CD1c-positive myeloid dendritic cell (primary cell): ENCODE measurements around the gene LRRC28.

Source experiments
- DNase-seq: peaks from one replicate; pipeline ENCODE4 v3.0.0-alpha.2; 2016; ENCODE audit errors: extremely low spot score

LRRC28 gene

GRCh38 chr15:99341786-99342185, 90.5 kb downstream of the LRRC28 start:
- peak; percentile 11 for DNase-seq

- no peak for DNase-seq
These were observed 91.9 kb downstream of the LRRC28 start for GRCh38 chr15:99343208-99343607.

- no peak for DNase-seq
These were observed 92.7 kb downstream of the LRRC28 start for GRCh38 chr15:99343881-99344551.

GRCh38 chr15:99344639-99345038, 93.4 kb downstream of the LRRC28 start:
- DNase-seq = no peak

- DNase-seq = no peak
These were observed 94.0 kb downstream of the LRRC28 start for GRCh38 chr15:99345242-99345641.

- no peak for DNase-seq
These were observed 94.7 kb downstream of the LRRC28 start for GRCh38 chr15:99345832-99346462.

GRCh38 chr15:99347574-99347973, 96.3 kb downstream of the LRRC28 start:
- DNase-seq = no peak

- DNase-seq = no peak
These were observed 97.1 kb downstream of the LRRC28 start for GRCh38 chr15:99348412-99348811.

GRCh38 chr15:99350408-99350807, 99.1 kb downstream of the LRRC28 start:
- DNase-seq = no peak

- no peak for DNase-seq
These were observed 108.5 kb downstream of the LRRC28 start for GRCh38 chr15:99359769-99360168.

GRCh38 chr15:99361545-99362185, 110.4 kb downstream of the LRRC28 start:
- no peak for DNase-seq

- no peak for DNase-seq
These were observed 114.0 kb downstream of the LRRC28 start for GRCh38 chr15:99365242-99365641.

- no peak for DNase-seq
These were observed 114.7 kb downstream of the LRRC28 start for GRCh38 chr15:99366013-99366412.

- DNase-seq = no peak
These were observed 117.5 kb downstream of the LRRC28 start for GRCh38 chr15:99368743-99369142.

GRCh38 chr15:99369196-99369595, 117.9 kb downstream of the LRRC28 start:
- DNase-seq = peak; percentile 40

GRCh38 chr15:99371180-99372103, 120.2 kb downstream of the LRRC28 start:
- DNase-seq = no peak

- no peak for DNase-seq
These were observed 133.9 kb downstream of the LRRC28 start for GRCh38 chr15:99385005-99385669.

- no peak for DNase-seq
These were observed 134.6 kb downstream of the LRRC28 start for GRCh38 chr15:99385865-99386264.

GRCh38 chr15:99386391-99386790, 135.1 kb downstream of the LRRC28 start:
- DNase-seq = no peak

- DNase-seq = no peak
These were observed 136.3 kb downstream of the LRRC28 start for GRCh38 chr15:99387421-99388168.

- DNase-seq = no peak
These were observed 139.4 kb downstream of the LRRC28 start for GRCh38 chr15:99390667-99391066.
